ENCODE results near the gene NPEPPS. TPM values are rescaled to one million over a fixed set of nuclear protein-coding genes. Genes with fewer than 3 reads are reported as not detected.

Gene NPEPPS
- total and polyA plus RNA-seq, 10 donors: 19.2 to 165 (median 107) TPM

- TF ChIP-seq POLR2A (IDR thresholded peaks at IDR 0.05) (no peak), POLR2AphosphoS5 (IDR thresholded peaks at IDR 0.05) (no peak), CTCF (IDR thresholded peaks at IDR 0.05 in 8 of 11, conservative IDR thresholded peaks at IDR 0.05 in 3 of 11) (no peak)
- Histone ChIP-seq H3K27me3 (replicated peaks in 1 of 7) (no peaks in the 10 kb centered on the region), H3K27ac (peak overlapping the region in 2 of 8 donors; percentile 24 to 36), H3K9me3 (no peaks in the 10 kb centered on the region), H3K36me3 (peaks cover 0 to 85% (median 72%) of the 10 kb centered on the region in 6 donors), H3K4me1 (peaks cover 33 to 95% (median 76%) of the 10 kb centered on the region in 6 donors), H3K4me3 (peak overlapping the region in 1 of 8 donors; percentile 3)
- DNase-seq: no peak
- intact Hi-C loops (cut with DNase I; ENCODE audit: low total_unique reads): no loop called here
- WGBS, 5 donors: 69 to 82% (median 76%) methylated on average over 6 of the region's 6 CpGs
These were observed 124.1 kb downstream of the NPEPPS start for GRCh38 chr17:47654991-47655390.

- Histone ChIP-seq H3K4me3 (peak overlapping the region in 6 of 8 donors; percentile 2 to 61 (median 6)), H3K9me3 (no peaks in the 10 kb centered on the region), H3K27ac (peak overlapping the region; percentile 62 to 92 (median 84)), H3K36me3 (peaks cover 0 to 96% (median 77%) of the 10 kb centered on the region in 6 donors), H3K27me3 (replicated peaks in 1 of 7) (no peaks in the 10 kb centered on the region), H3K4me1 (peaks cover 16 to 98% (median 63%) of the 10 kb centered on the region in 6 donors)
- TF ChIP-seq POLR2A (IDR thresholded peaks at IDR 0.05): no peak
- peak in 7 of 11 experiments; percentile 17 to 60 (median 48) for TF ChIP-seq CTCF (IDR thresholded peaks at IDR 0.05 in 8 of 11, conservative IDR thresholded peaks at IDR 0.05 in 3 of 11)
- 10 to 15% (median 13%) methylated on average over 6 of the region's 6 CpGs for WGBS, 5 donors
- DNase-seq: no peak
- intact Hi-C loops (cut with DNase I; ENCODE audit: low total_unique reads): no loop called here
These were observed 129.2 kb downstream of the NPEPPS start for GRCh38 chr17:47660064-47660492.

DNA sequence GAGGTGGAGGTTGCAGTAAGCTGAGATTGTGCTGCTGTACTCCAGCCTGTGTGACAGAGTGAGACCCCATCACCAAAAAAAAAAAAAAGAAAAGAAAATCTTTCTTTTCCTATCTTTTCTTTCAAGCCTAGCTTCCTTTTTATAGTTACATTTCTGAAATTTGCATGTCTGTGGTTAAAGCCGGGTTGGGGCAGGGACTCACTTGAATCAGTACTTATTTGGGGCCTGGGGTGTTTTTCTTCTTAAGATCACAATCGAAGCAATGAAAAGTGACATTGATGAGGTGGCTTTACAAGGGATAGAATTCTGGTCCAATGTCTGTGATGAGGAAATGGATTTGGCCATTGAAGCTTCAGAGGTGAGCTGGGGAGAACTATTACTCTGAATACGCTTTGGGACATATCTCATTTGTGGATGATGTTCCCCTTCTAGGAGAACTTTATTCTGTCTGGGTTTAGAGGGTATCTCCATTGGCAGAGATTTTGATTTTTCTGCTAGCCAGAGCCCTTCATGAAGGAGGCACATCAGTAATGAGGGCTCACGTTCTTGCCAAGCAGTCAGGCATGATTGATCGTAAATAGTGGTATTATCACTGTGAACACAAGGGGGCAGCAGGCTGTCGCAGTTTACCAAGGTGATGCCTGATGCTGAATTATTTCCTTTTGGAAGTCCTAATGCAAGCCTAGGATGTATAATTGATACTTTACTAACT, 133.2 kb downstream of the NPEPPS start:
- Histone ChIP-seq H3K4me1 (peaks cover 14 to 95% (median 52%) of the 10 kb centered on the region in 6 donors), H3K27me3 (replicated peaks in 1 of 7) (no peaks in the 10 kb centered on the region), H3K4me3 (peak overlapping the region in 1 of 8 donors; percentile 29), H3K9me3 (no peaks in the 10 kb centered on the region), H3K36me3 (peaks cover 0 to 95% (median 76%) of the 10 kb centered on the region in 6 donors), H3K27ac (peak overlapping the region in 7 of 8 donors; percentile 33 to 90 (median 66))
- WGBS, 5 donors: 32 to 37% (median 35%) methylated on average over 6 of the region's 6 CpGs
- DNase-seq: peak; percentile 82
- intact Hi-C loops (cut with DNase I; ENCODE audit: low total_unique reads): no loop called here
- TF ChIP-seq POLR2A (IDR thresholded peaks at IDR 0.05) (no peak), CTCF (IDR thresholded peaks at IDR 0.05 in 8 of 11, conservative IDR thresholded peaks at IDR 0.05 in 3 of 11) (peak; percentile 56 to 86 (median 75)), POLR2AphosphoS5 (IDR thresholded peaks at IDR 0.05) (peak in 1 of 3 donors; percentile 71)

DNA sequence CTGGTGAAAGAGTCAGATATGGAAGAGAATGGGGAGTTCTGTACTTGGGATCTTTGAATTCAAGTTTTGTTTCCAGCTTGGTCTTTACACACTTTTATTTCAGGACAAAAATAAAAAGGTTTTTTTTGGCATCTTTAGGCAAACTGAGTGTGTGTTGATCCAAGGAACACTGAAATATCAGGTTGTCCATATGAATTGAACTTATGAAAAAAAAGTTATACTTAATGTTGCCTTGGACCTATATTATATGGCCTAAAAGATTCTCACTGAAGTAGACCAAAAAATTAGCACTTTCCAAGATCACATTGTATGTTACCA, 133.7 kb downstream of the NPEPPS start:
- Histone ChIP-seq H3K36me3 (peaks cover 0 to 95% (median 78%) of the 10 kb centered on the region in 6 donors), H3K4me3 (peak overlapping the region in 1 of 8 donors; percentile 14), H3K27ac (peak overlapping the region in 7 of 8 donors; percentile 33 to 90 (median 66)), H3K27me3 (replicated peaks in 1 of 7) (no peaks in the 10 kb centered on the region), H3K4me1 (peaks cover 9 to 95% (median 50%) of the 10 kb centered on the region in 6 donors), H3K9me3 (no peaks in the 10 kb centered on the region)
- TF ChIP-seq POLR2AphosphoS5 (IDR thresholded peaks at IDR 0.05) (no peak), CTCF (IDR thresholded peaks at IDR 0.05 in 8 of 11, conservative IDR thresholded peaks at IDR 0.05 in 3 of 11) (no peak), POLR2A (IDR thresholded peaks at IDR 0.05) (no peak)
- intact Hi-C loops (cut with DNase I; ENCODE audit: low total_unique reads): no loop called here
- DNase-seq: no peak
